ENCODE measurements around the gene GBF1.
"Not testable (repeated sequence)": the region's sequence is repeated elsewhere in the genome, so short reads cannot be mapped to it uniquely, and the experiment has no call there.

GBF1 gene

GRCh38 chr10:102211615-102212299, 33.6 kb upstream of the GBF1 start:
- DNase-seq (ENCODE audit: low spot score), result no peak
- in situ Hi-C loops (cut with MboI; ENCODE audit: low pct_unique_long_range_greater_than_20kb, low sequenced_read_pairs, unreplicated experiment), result no loop called here
- no peak for TF ChIP-seq CTCF (IDR thresholded peaks at IDR 0.05; ENCODE audit: extremely low read depth, insufficient read depth, missing control alignments)

GRCh38 chr10:102213599-102213998, 31.7 kb upstream of the GBF1 start:
- DNase-seq (ENCODE audit: low spot score); in situ Hi-C loops (cut with MboI; ENCODE audit: low pct_unique_long_range_greater_than_20kb, low sequenced_read_pairs, unreplicated experiment): not testable (repeated sequence)

GRCh38 chr10:102219370-102219769, 26.0 kb upstream of the GBF1 start:
- TF ChIP-seq CTCF (IDR thresholded peaks at IDR 0.05; ENCODE audit: extremely low read depth, insufficient read depth, missing control alignments), result no peak
- no peak for DNase-seq (ENCODE audit: low spot score)
- in situ Hi-C loops (cut with MboI; ENCODE audit: low pct_unique_long_range_greater_than_20kb, low sequenced_read_pairs, unreplicated experiment), result no loop called here

GRCh38 chr10:102220612-102221011, 24.7 kb upstream of the GBF1 start:
- in situ Hi-C loops (cut with MboI; ENCODE audit: low pct_unique_long_range_greater_than_20kb, low sequenced_read_pairs, unreplicated experiment), result no loop called here
- no peak for TF ChIP-seq CTCF (IDR thresholded peaks at IDR 0.05; ENCODE audit: extremely low read depth, insufficient read depth, missing control alignments)
- DNase-seq (ENCODE audit: low spot score), result no peak

GRCh38 chr10:102222797-102223196, 22.5 kb upstream of the GBF1 start:
- DNase-seq (ENCODE audit: low spot score), result no peak
- in situ Hi-C loops (cut with MboI; ENCODE audit: low pct_unique_long_range_greater_than_20kb, low sequenced_read_pairs, unreplicated experiment), result no loop called here
- no peak for TF ChIP-seq CTCF (IDR thresholded peaks at IDR 0.05; ENCODE audit: extremely low read depth, insufficient read depth, missing control alignments)

GRCh38 chr10:102225646-102226541, 19.4 kb upstream of the GBF1 start, which contains the start of gene ELOVL3:
Gene ELOVL3, plus strand, starts transcription at chr10:102226299. Its CDS starts 250 bp downstream, at chr10:102226549.
- TF ChIP-seq CTCF (IDR thresholded peaks at IDR 0.05; ENCODE audit: extremely low read depth, insufficient read depth, missing control alignments), result no peak
- in situ Hi-C loops (cut with MboI; ENCODE audit: low pct_unique_long_range_greater_than_20kb, low sequenced_read_pairs, unreplicated experiment), result loop anchor here (5.0 to 25.0 kb wide), 2 partner anchors 121 to 361 kb away; no protein-coding TSS in a partner anchor
- peak; percentile 97 for DNase-seq (ENCODE audit: low spot score)

GRCh38 chr10:102226542-102226870, 18.8 kb upstream of the GBF1 start:
- in situ Hi-C loops (cut with MboI; ENCODE audit: low pct_unique_long_range_greater_than_20kb, low sequenced_read_pairs, unreplicated experiment), result loop anchor here (5.0 to 25.0 kb wide), 2 partner anchors 121 to 361 kb away; no protein-coding TSS in a partner anchor
- DNase-seq (ENCODE audit: low spot score), result no peak
- no peak for TF ChIP-seq CTCF (IDR thresholded peaks at IDR 0.05; ENCODE audit: extremely low read depth, insufficient read depth, missing control alignments)

All from GM13977 (cell line).